ENCODE results near the gene CNTFR.

CNTFR gene

GRCh38 chr9:34574571-34574970 lies 15.0 kb downstream of the CNTFR start:
- H3K4me3 ChIP-seq (ENCODE audit: low read length) = no peak overlapping the region
- no peak for TF ChIP-seq CTCF (conservative IDR thresholded peaks at IDR 0.05; ENCODE audit: low read depth, low read length)
- DNase-seq (ENCODE audit: low read depth) = no peak

DNA sequence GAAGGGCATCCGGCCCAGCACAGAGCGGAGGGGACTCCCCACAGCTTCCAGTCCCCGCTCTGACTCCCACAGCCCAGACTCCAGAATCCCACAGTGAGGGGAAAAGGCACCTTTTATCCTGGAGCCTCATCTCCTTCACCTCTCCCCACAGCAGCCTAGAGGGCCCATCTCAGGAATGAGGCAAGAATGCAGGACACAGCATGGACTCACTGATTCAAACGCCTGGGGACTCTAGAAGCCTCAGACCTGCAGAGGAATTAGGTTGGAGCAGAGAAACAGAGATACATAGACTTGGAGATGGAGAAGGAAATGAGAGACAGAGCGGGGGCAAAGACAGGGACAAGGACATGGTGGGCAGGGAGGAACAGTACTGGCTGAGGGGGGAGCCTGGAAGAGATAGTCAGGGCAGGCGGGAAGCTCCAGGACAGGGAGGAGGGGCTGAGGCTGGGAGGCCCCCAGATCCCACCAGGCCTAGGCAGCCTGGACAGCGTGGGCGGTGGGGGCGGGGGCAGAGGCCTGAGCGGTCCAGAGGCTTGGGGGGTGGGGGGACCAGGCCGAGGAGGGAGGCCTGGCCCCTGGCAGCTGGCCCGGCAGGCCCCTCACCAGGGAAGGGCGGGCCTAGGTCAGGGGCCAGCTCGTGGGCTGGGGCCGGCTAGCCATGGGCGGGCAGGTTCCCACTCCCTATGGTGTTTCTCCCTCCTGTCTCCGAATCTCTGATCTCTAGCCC lies 15.8 kb downstream of the CNTFR start:
- no peak overlapping the region for H3K4me3 ChIP-seq (ENCODE audit: low read length)
- DNase-seq (ENCODE audit: low read depth) = no peak
- TF ChIP-seq CTCF (conservative IDR thresholded peaks at IDR 0.05; ENCODE audit: low read depth, low read length) = no peak

DNA sequence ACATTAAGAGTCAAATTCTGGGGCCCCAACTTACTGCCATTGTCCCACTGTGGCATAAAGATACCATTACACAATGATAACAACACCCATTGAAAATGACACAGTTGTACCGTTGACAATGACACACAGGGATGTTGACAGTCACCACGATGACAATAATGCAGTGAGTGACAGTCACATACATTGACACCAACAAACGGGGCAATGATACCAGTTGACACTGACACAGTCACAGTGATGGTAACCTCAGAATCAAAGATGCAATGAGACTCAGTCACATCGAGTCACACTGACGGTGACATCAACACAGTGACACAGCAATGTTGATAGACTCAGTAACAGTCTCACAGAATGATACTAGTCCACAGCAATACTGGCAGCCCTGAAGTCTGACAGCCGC lies 16.9 kb downstream of the CNTFR start:
- no peak for TF ChIP-seq CTCF (conservative IDR thresholded peaks at IDR 0.05; ENCODE audit: low read depth, low read length)
- no peak for DNase-seq (ENCODE audit: low read depth)

DNA sequence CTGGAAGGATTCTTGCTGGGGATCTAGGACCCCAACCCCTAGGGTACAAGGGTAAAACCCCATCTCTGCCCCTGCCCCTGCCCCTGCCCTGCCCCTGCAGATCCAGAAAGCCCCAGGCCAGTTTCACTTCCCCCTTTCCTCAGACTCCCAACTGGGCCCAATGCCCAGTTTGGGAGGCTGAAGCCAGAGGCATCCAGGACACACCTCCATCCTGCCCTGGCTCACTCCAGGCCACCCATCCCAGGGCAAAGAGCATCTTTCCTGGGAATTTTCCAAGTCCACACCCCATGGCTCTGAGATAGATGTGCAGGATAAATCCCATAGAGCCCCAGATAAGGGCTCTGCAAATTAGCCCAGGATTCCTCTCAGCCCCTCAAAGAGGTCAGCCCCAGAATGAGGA lies 17.4 kb downstream of the CNTFR start:
- DNase-seq (ENCODE audit: low read depth) = no peak
- no peak overlapping the region for H3K4me3 ChIP-seq (ENCODE audit: low read length)
- TF ChIP-seq CTCF (conservative IDR thresholded peaks at IDR 0.05; ENCODE audit: low read depth, low read length) = no peak

More for the DNA sequence above, 16.9 kb downstream of the CNTFR start:
- H3K4me3 ChIP-seq (ENCODE audit: low read length) = no peak overlapping the region

DNA sequence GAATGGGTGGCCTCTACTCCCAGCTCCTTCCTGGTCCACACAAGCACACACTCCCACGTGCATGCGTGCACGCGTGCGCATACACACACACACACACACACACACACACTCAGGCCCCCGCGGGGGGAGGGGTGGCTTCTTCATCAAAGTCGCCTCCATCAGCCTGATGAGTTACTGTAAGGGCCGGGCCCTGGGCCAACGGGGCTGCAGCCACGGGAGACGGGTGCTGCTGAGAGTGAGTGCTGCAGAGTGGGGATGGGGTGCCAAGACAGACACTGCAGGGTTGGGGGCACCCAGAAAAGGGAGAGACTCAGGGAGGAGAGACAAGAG lies 18.1 kb downstream of the CNTFR start:
- no peak for DNase-seq (ENCODE audit: low read depth)
- TF ChIP-seq CTCF (conservative IDR thresholded peaks at IDR 0.05; ENCODE audit: low read depth, low read length) = no peak
- H3K4me3 ChIP-seq (ENCODE audit: low read length) = no peak overlapping the region

- H3K4me3 ChIP-seq (ENCODE audit: low read length) = no peak overlapping the region
- no peak for DNase-seq (ENCODE audit: low read depth)
- TF ChIP-seq CTCF (conservative IDR thresholded peaks at IDR 0.05; ENCODE audit: low read depth, low read length) = no peak
Observed at GRCh38 chr9:34570809-34571480, 18.6 kb downstream of the CNTFR start.

DNA sequence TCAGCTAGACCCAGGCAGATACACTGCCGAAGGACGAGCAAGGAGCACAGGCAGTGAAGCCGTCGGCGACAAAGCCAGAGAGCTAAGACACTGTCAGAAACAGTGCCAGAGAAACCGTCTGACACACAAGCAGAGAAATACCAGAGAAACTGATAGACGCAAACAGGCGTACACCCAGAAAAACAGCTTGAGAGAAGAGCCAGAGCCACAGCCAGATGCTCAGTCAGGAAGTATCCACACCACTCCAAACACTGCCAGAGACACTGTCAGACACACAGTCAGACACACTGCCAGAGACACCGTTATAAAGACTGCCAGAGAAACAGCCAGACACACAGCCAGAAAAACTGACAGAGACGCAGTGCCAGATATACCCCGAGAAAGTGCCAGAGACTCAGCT lies 19.1 kb downstream of the CNTFR start:
- DNase-seq (ENCODE audit: low read depth) = no peak
- no peak for TF ChIP-seq CTCF (conservative IDR thresholded peaks at IDR 0.05; ENCODE audit: low read depth, low read length)
- H3K4me3 ChIP-seq (ENCODE audit: low read length) = no peak overlapping the region

Measured in retinal pigment epithelial cell (primary cell).